Measurements from ENCODE around the gene CHN2. TPM values are rescaled to one million over a fixed set of nuclear protein-coding genes. Genes with fewer than 3 reads are reported as not detected.

CHN2 gene
- total and polyA plus RNA-seq, 8 donors, result 2.8 to 8.9 (median 4.3) TPM

DNA sequence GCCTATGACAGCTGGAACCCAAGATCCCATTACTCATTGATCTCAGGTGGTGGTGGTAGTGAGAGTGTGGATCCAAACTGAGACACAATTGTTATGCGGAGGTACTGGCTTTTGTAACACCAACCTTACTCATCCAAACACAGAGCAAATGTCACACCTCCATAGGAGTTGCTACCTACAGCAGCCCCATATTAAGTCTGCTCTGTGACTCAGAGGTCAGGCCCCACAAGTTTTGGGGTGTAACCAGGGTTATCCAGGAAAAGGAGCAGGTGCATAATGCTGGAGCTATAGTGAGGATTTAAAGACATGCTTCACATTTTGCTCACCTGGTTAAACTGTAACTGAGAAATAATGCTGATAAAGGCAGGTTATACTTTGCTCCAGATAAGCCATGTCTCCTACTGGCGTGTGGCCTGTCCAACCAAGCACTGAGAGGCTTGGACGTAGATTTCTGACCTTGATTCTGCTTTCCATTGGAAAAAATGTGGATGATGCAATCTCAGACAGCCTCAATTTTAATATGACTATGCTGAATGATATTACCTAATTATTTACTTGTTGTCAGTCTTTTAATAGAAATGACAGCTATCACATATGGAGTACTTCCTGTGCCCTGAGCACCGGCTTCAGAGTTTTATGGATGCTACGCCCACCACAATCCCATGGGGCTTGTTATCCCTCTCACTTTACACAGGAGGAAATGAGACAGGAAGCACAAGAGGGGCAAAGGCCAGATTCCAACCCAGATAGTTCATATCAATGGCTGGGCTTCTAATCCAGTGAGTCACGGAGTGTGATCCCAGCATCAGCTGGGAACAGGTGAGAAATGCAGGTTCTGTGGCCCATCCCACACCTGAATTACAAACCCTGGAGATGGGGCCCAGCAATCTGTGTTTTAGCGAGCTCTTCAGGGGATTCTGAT is 181.3 kb downstream of the CHN2 start:
- Histone ChIP-seq H3K27ac (no peak overlapping the region), H3K9me3 (no peaks in the 10 kb centered on the region), H3K4me3 (no peak overlapping the region), H3K4me1 (no peaks in the 10 kb centered on the region), H3K27me3 (no peaks in the 10 kb centered on the region), H3K36me3 (no peaks in the 10 kb centered on the region)
- ATAC-seq, result peak; percentile 14
- TF ChIP-seq, protein P1, sequence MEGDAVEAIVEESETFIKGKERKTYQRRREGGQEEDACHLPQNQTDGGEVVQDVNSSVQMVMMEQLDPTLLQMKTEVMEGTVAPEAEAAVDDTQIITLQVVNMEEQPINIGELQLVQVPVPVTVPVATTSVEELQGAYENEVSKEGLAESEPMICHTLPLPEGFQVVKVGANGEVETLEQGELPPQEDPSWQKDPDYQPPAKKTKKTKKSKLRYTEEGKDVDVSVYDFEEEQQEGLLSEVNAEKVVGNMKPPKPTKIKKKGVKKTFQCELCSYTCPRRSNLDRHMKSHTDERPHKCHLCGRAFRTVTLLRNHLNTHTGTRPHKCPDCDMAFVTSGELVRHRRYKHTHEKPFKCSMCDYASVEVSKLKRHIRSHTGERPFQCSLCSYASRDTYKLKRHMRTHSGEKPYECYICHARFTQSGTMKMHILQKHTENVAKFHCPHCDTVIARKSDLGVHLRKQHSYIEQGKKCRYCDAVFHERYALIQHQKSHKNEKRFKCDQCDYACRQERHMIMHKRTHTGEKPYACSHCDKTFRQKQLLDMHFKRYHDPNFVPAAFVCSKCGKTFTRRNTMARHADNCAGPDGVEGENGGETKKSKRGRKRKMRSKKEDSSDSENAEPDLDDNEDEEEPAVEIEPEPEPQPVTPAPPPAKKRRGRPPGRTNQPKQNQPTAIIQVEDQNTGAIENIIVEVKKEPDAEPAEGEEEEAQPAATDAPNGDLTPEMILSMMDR (IDR thresholded peaks at IDR 0.05), result no peak
- no peak for DNase-seq
- intact Hi-C loops (cut with DNase I), result no loop called here

DNA sequence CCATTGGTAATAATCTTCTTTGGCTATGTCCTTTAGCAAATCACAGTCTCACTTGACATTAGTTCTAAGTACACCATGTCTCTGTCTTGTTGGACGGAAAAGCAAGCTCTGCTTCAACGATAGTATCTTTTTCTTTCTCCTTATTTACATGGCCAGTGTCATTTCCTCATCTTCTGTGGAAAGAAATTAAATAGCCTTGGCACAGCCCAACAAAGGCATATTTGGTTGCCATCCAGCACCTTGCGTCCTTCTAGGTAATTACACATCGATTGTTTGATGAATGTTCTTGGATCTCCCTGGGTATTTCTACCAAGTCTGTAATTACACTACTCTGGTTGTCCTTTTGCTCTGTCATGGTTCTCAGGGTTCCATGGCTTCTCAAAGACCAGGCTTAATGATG is 183.1 kb downstream of the CHN2 start:
- Histone ChIP-seq H3K4me1 (no peaks in the 10 kb centered on the region), H3K4me3 (no peak overlapping the region), H3K9me3 (no peaks in the 10 kb centered on the region), H3K27me3 (no peaks in the 10 kb centered on the region), H3K36me3 (no peaks in the 10 kb centered on the region), H3K27ac (no peak overlapping the region)
- TF ChIP-seq, protein P1 (IDR thresholded peaks at IDR 0.05), result no peak
- DNase-seq (no peak), ATAC-seq (no peak)
- intact Hi-C loops (cut with DNase I), result no loop called here

DNA sequence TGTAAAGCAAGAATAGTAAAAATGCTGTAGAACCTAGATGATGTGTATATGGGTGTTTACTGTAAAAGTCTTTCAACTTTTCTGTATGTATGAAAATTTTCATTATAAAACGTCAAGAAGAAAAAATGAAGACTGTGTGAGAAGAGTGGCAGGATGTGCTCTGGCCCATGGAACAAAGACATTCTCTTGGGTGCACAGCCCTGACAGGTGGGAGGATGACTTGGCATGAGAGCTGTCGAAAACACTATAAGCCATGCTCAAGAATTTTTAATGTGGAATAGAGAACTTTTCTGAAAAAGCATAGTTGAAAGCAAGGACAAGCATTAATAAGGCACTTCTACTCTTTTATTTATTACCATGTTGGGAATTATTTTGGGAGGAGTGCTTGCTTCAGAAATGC is 185.0 kb downstream of the CHN2 start:
- H3K27ac ChIP-seq, result no peak overlapping the region
- no peaks in the 10 kb centered on the region for H3K4me1 ChIP-seq
- TF ChIP-seq, protein P1 (IDR thresholded peaks at IDR 0.05), result no peak
- H3K9me3 ChIP-seq, result no peaks in the 10 kb centered on the region
- H3K27me3 ChIP-seq, result no peaks in the 10 kb centered on the region
- intact Hi-C loops (cut with DNase I), result no loop called here
- no peak overlapping the region for H3K4me3 ChIP-seq
- DNase-seq (no peak), ATAC-seq (no peak)
- no peaks in the 10 kb centered on the region for H3K36me3 ChIP-seq

DNA sequence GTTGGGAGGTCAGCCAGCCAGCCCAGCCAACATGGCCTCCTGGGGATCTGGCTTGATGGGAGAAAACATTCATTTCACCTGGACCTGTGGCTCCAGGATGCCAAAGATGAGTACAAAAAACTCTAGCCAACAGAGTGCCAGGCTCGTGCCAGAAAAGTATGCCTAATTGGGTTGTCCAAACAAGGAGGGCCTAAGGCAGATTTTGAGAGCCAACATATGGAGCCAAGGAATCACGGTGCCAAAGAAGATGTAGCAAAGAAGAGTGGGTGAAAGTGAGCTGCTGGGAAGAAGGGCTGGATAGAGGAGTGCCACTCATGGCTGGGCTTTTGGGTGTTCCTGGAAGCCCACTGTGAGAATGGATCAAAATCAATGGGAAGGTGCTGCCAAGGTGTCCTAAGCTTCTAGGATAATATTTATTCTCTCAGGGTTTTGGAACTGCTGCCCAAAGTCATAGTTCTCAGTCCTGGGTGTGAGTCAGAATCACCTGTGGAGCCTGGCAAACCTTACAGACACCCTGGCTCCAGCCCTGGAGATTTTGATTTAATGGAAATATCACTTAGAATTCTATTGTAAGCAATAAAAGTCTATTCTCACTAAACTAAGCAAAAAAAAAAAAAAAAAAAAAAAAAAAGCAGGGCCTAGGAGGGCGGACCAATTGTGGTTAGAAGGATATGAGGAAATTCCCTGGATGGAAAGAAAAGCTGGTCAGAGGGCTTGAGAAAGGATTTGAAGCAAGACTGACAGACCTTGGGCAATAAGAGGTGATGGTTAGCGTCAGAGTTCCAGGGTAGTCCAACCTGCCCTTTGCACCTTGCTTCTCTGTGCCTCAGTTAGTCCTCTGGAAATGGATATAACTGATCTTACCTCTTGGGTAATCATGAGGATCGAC is 186.9 kb downstream of the CHN2 start:
- Histone ChIP-seq H3K36me3 (no peaks in the 10 kb centered on the region), H3K27ac (no peak overlapping the region), H3K27me3 (no peaks in the 10 kb centered on the region), H3K4me1 (no peaks in the 10 kb centered on the region), H3K4me3 (no peak overlapping the region), H3K9me3 (no peaks in the 10 kb centered on the region)
- TF ChIP-seq, protein P1 (IDR thresholded peaks at IDR 0.05), result no peak
- no peak for DNase-seq
- intact Hi-C loops (cut with DNase I), result no loop called here
- ATAC-seq, result no peak

DNA sequence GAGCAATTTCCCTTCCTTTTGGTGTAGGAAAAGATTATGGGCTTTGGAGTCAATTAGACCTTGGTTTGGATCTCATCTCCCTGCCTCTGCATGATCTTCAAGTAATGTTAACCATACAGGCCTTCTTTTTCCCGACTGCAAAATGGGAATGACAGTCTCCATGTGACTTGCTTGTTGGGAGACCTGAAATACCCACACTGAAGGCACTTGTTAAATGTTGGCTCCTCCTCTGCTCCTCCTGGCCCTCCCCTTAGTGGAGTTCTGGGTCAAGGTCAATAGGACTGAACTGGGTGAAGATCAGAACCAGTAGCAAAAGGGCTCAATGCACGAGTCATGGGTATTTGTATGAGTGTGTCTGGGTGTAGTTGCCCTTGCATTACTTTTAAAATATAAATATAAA is 189.7 kb downstream of the CHN2 start:
- H3K4me1 ChIP-seq, result no peaks in the 10 kb centered on the region
- DNase-seq, result no peak
- H3K27ac ChIP-seq, result no peak overlapping the region
- ATAC-seq, result no peak
- no peaks in the 10 kb centered on the region for H3K27me3 ChIP-seq
- no peaks in the 10 kb centered on the region for H3K9me3 ChIP-seq
- intact Hi-C loops (cut with DNase I), result no loop called here
- TF ChIP-seq, protein P1 (IDR thresholded peaks at IDR 0.05), result no peak
- no peak overlapping the region for H3K4me3 ChIP-seq
- no peaks in the 10 kb centered on the region for H3K36me3 ChIP-seq
